GM18951 (cell line): Measurements from ENCODE around the gene LCN12.

Experiments
- POLR2A ChIP-seq: IDR thresholded peaks from 4 replicates; pipeline ENCODE4 v1.6.1; 2011; ENCODE audit warnings: mild to moderate bottlenecking; ENCODE audit not compliant: insufficient read length, insufficient read depth; ENCODE audit errors: extremely low read depth
- in situ Hi-C: fragments of 300-500 bp; cut with MboI; formaldehyde crosslinking; loops from one replicate; pipeline ENCODE4 v1.12.0; 2022; ENCODE audit warnings: low sequenced_read_pairs, mixed read lengths, inconsistent platforms; ENCODE audit not compliant: unreplicated experiment

Gene LCN12

GRCh38 chr9:136920069-136920468, 32.0 kb upstream of the LCN12 start:
- in situ Hi-C loops = no loop called here
- no peak for TF ChIP-seq POLR2A

DNA sequence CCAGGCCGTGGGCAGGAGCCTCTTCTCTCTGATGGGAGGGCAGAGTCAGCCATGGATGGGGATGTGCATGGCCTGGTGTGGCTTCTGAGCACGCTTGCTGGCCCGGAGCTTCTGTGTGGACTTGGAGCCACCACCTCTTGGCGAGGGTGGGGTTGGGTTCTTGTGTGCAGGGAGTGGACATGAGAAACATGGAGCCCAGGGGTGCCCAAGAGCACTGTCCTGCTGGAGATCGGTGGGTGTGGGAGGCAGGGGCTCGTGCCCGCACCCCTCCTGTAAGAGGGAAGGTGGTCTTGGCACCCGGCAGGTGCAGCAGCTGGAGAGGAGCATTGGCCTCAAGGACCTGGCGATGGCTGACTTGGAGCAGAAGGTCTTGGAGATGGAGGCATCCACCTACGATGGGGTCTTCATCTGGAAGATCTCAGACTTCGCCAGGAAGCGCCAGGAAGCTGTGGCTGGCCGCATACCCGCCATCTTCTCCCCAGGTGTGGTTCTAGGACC, 31.3 kb upstream of the LCN12 start:
- no peak for TF ChIP-seq POLR2A
- in situ Hi-C loops = no loop called here

GRCh38 chr9:136921307-136921706, 30.8 kb upstream of the LCN12 start:
- in situ Hi-C loops = no loop called here

DNA sequence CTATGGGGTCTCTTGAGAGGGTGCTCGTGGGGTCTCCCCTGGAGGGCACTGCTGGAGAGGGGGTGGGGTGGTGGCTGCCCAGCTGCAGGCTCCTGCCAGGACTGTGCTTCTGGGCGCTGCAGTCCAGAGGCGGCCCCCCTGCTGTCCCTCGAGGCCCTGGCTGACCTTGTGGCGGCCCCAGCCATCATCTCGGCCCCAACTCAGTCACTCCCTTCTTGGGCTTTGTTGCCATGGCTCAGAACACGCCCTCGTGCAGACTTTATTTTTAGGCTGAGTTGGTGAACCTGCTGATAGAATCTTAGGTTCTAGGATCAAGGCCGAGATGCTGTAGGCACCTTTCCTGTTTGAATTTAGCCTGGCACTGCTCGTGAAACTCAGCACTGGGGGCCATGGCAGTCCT, 30.4 kb upstream of the LCN12 start:
- in situ Hi-C loops = no loop called here
- no peak for TF ChIP-seq POLR2A

More at GRCh38 chr9:136921307-136921706, 30.8 kb upstream of the LCN12 start:
- no peak for TF ChIP-seq POLR2A

GRCh38 chr9:136922540-136922939, 29.5 kb upstream of the LCN12 start:
- in situ Hi-C loops = no loop called here
- no peak for TF ChIP-seq POLR2A

- TF ChIP-seq POLR2A = no peak
- in situ Hi-C loops = no loop called here
Observed at GRCh38 chr9:136923881-136924280, 28.2 kb upstream of the LCN12 start.

DNA sequence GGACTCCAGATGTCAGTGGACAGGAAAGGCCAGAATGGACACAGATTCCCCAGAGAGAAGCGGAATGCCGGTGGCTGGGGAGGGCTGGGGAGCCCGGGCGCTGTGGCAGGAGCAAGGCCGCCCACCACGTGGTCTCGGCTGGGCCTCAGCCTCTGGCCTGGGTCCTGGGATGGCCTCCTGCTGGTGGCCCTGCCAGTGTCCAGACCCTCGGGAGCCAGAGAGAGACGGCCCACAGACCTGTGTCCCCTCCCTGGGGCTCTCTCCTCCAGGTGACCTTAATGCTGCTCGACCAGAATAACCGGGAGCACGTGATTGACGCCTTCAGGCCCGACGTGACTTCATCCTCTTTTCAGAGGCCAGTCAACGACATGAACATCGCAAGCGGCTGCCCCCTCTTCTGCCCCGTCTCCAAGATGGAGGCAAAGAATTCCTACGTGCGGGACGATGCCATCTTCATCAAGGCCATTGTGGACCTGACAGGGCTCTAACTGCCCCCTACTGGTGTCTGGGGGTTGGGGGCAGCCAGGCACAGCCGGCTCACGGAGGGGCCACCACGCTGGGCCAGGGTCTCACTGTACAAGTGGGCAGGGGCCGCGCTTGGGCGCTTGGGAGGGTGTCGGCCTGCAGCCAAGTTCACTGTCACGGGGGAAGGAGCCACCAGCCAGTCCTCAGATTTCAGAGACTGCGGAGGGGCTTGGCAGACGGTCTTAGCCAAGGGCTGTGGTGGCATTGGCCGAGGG, 26.5 kb upstream of the LCN12 start:
- TF ChIP-seq POLR2A = no peak
- in situ Hi-C loops = no loop called here

- in situ Hi-C loops = no loop called here
- TF ChIP-seq POLR2A = no peak
Observed at GRCh38 chr9:136926154-136926704, 25.8 kb upstream of the LCN12 start.

DNA sequence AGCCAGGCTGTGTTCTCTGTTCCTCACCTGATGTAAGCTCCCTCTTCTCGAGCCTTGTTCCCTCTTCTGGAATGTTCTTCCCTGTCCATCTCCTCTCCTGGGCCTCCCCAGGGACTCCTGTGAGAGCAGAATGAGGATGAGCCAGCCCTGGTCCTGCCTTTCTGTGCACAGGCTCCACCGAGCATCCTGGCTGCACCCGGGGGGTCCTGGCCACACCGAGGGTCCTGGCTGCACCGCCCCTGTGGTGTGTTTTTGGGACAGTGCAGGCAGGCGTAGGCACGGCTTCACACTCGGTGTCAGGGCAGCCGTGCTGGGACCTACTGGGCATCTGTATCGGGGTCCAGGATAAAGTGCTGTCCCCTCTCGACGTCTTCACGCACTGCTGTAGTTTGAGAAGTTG, 25.3 kb upstream of the LCN12 start:
- in situ Hi-C loops = no loop called here
- TF ChIP-seq POLR2A = no peak

GRCh38 chr9:136927343-136928271, 24.5 kb upstream of the LCN12 start:
- no peak for TF ChIP-seq POLR2A
- in situ Hi-C loops = no loop called here

GRCh38 chr9:136928591-136928990, 23.5 kb upstream of the LCN12 start:
- in situ Hi-C loops = no loop called here
- TF ChIP-seq POLR2A = no peak

DNA sequence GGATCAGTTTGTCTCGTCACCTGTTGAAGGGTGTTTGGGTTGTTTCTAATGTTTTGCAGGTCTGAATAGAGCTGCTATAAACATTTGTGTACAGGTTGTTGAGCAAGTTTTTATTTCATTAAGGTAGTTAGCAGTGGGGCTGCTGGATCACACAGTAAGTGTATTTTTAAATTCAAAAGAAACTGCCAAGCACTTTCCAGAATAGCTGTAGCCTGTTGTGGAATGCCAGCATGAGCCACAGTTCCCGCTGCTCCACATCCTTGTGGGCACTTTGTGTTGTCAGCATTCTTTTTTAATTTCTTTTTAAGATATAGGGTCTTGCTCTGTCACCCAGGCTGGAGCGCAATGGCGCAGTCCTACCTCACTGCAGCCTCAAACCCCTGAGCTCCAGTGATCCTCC, 22.1 kb upstream of the LCN12 start:
- in situ Hi-C loops = no loop called here
- no peak for TF ChIP-seq POLR2A

DNA sequence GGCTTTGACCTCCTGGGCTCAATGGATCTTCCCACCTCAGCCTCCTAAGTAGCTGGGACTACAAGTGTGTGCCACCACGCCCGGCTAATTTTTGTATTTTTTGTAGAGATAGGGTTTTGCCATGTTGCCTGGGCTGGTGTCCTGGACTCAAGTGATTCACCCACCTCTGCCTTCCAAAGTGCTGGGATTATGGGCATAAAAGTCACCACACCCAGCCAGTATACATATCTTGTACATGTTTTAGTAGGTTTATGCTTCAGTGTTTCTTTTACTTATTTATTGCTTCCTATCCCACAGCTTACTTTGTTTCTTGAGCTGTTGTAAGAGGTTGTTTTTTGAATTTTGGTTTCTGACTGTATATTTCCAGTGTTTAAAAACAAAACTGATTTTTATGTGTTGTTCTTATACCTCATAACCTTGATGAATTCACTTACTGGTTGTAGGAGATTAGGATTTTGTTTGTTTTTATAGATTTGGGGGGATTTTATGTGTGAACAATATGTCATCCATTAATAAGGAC, 20.4 kb upstream of the LCN12 start:
- no peak for TF ChIP-seq POLR2A
- in situ Hi-C loops = no loop called here
